HEK293 (cell line): ENCODE results near the gene TFAP2C.

Experiments used
- CTCF ChIP-seq: fragments of 450-650 bp; formaldehyde crosslinking; IDR thresholded peaks from 2 replicates; pipeline ENCODE4 v1.5.1; 2016; ENCODE audit warnings: missing biosample characterization, missing genetic modification characterization
- OSR2 ChIP-seq: fragments of 450-650 bp; formaldehyde crosslinking; IDR thresholded peaks from 2 replicates; pipeline ENCODE4 v1.5.1; 2016; ENCODE audit warnings: missing biosample characterization, missing genetic modification characterization
- OVOL3 ChIP-seq: fragments of 450-650 bp; formaldehyde crosslinking; IDR thresholded peaks from 2 replicates; pipeline ENCODE4 v1.5.1; 2016; ENCODE audit warnings: missing biosample characterization, missing genetic modification characterization
- REPIN1 ChIP-seq: fragments of 450-650 bp; formaldehyde crosslinking; IDR thresholded peaks from 2 replicates; pipeline ENCODE4 v1.5.1; 2017; ENCODE audit warnings: missing biosample characterization, missing genetic modification characterization, low read depth
- REST ChIP-seq: fragments of 450-650 bp; formaldehyde crosslinking; IDR thresholded peaks from 2 replicates; pipeline ENCODE4 v1.5.1; 2016; ENCODE audit warnings: missing biosample characterization, missing genetic modification characterization
- ZNF223 ChIP-seq: fragments of 450-650 bp; formaldehyde crosslinking; IDR thresholded peaks from 2 replicates; pipeline ENCODE4 v1.5.1; 2016; ENCODE audit warnings: missing biosample characterization, missing genetic modification characterization
- ZNF274 ChIP-seq, 2 experiments: fragments of 200-500 bp in 1 of 2; fragments of 450-650 bp in 1 of 2; sonication (Bioruptor generic) in 1 of 2; formaldehyde crosslinking in 1 of 2; IDR thresholded peaks; 2 replicates each; pipeline versions ENCODE4 v1.5.1 to v1.6.1; 2014 to 2016; ENCODE audit warnings: borderline replicate concordance in 1 of 2, inconsistent platforms in 1 of 2, low read length in 1 of 2, missing biosample characterization in 1 of 2, missing genetic modification characterization in 1 of 2
- ZNF302 ChIP-seq: fragments of 450-650 bp; formaldehyde crosslinking; IDR thresholded peaks from 2 replicates; pipeline ENCODE4 v1.5.1; 2016; ENCODE audit warnings: missing biosample characterization, missing genetic modification characterization, low read depth
- ZNF335 ChIP-seq: fragments of 450-650 bp; formaldehyde crosslinking; conservative IDR thresholded peaks from 2 replicates; pipeline ENCODE4 v1.5.1; 2016; ENCODE audit warnings: missing biosample characterization, missing genetic modification characterization
- ZNF521 ChIP-seq: fragments of 450-650 bp; formaldehyde crosslinking; IDR thresholded peaks from 2 replicates; pipeline ENCODE4 v1.5.1; 2017; ENCODE audit warnings: missing biosample characterization, mild to moderate bottlenecking, missing genetic modification characterization
- ZNF560 ChIP-seq: fragments of 450-650 bp; formaldehyde crosslinking; IDR thresholded peaks from 2 replicates; pipeline ENCODE4 v1.5.1; 2017; ENCODE audit warnings: missing biosample characterization, missing genetic modification characterization, borderline replicate concordance
- ZNF747 ChIP-seq: fragments of 450-650 bp; formaldehyde crosslinking; IDR thresholded peaks from 2 replicates; pipeline ENCODE4 v1.5.1; 2016; ENCODE audit warnings: missing biosample characterization, missing genetic modification characterization
- ZNF76 ChIP-seq: fragments of 450-650 bp; formaldehyde crosslinking; IDR thresholded peaks from 2 replicates; pipeline ENCODE4; 2016; ENCODE audit warnings: low read depth, missing biosample characterization, missing genetic modification characterization, borderline replicate concordance

GRCh38 chr20:56683077-56683865 lies 54.2 kb downstream of the TFAP2C start:
- no peak for TF ChIP-seq OVOL3 (tag by site-specific recombination)
- no peak for TF ChIP-seq REST
- TF ChIP-seq ZNF747 (tag by site-specific recombination): no peak
- TF ChIP-seq CTCF (tag by site-specific recombination): no peak
- TF ChIP-seq ZNF223 (tag by site-specific recombination): no peak
- TF ChIP-seq REPIN1 (tag by site-specific recombination): no peak
- TF ChIP-seq ZNF521 (tag by site-specific recombination): no peak
- no peak for TF ChIP-seq ZNF560 (tag by site-specific recombination)
- no peak for TF ChIP-seq OSR2
- no peak for TF ChIP-seq ZNF335 (tag by site-specific recombination)
- no peak for TF ChIP-seq ZNF274 (IDR thresholded peaks at IDR 0.05; ENCODE audit: low read length)
- TF ChIP-seq ZNF274 (tag by site-specific recombination; IDR thresholded peaks at IDR 0.05; ENCODE audit: borderline replicate concordance): no peak
- TF ChIP-seq ZNF302 (tag by site-specific recombination): no peak
- no peak for TF ChIP-seq ZNF76
